ENCODE data around the gene SZT2.

The SZT2 gene

GRCh38 chr1:43448955-43449707, 59.4 kb downstream of the SZT2 start:
- no peak for TF ChIP-seq CTCF (IDR thresholded peaks at IDR 0.05; ENCODE audit: borderline replicate concordance, insufficient read depth, low read depth, low read length)

GRCh38 chr1:43449708-43450069, 60.0 kb downstream of the SZT2 start:
- H3K4me3 ChIP-seq (ENCODE audit: low read depth, low read length), result no peak overlapping the region
- TF ChIP-seq CTCF (IDR thresholded peaks at IDR 0.05; ENCODE audit: borderline replicate concordance, insufficient read depth, low read depth, low read length), result no peak

More at GRCh38 chr1:43448955-43449707, 59.4 kb downstream of the SZT2 start:
- H3K4me3 ChIP-seq (ENCODE audit: low read depth, low read length), result no peak overlapping the region

GRCh38 chr1:43450251-43450941, 60.7 kb downstream of the SZT2 start:
- no peak for TF ChIP-seq CTCF (IDR thresholded peaks at IDR 0.05; ENCODE audit: borderline replicate concordance, insufficient read depth, low read depth, low read length)
- H3K4me3 ChIP-seq (ENCODE audit: low read depth, low read length), result no peak overlapping the region

- TF ChIP-seq CTCF (IDR thresholded peaks at IDR 0.05; ENCODE audit: borderline replicate concordance, insufficient read depth, low read depth, low read length), result no peak
- no peak overlapping the region for H3K4me3 ChIP-seq (ENCODE audit: low read depth, low read length)
These were observed 61.5 kb downstream of the SZT2 start for GRCh38 chr1:43451157-43451591.

GRCh38 chr1:43451701-43452532, 62.2 kb downstream of the SZT2 start:
- no peak overlapping the region for H3K4me3 ChIP-seq (ENCODE audit: low read depth, low read length)
- no peak for TF ChIP-seq CTCF (IDR thresholded peaks at IDR 0.05; ENCODE audit: borderline replicate concordance, insufficient read depth, low read depth, low read length)

- no peak overlapping the region for H3K4me3 ChIP-seq (ENCODE audit: low read depth, low read length)
- TF ChIP-seq CTCF (IDR thresholded peaks at IDR 0.05; ENCODE audit: borderline replicate concordance, insufficient read depth, low read depth, low read length), result no peak
These were observed 63.2 kb downstream of the SZT2 start for GRCh38 chr1:43452789-43453441.

All from GM12875 (cell line).